DMS 273 (cell line): ENCODE data around the gene CRHR2.
"Not testable (repeated sequence)": the region's sequence is repeated elsewhere in the genome, so short reads cannot be mapped to it uniquely, and the experiment has no call there.

Source experiments
- DNase-seq: peaks from one replicate; lab custom pipeline; 2025; ENCODE audit not compliant: unreplicated experiment; lab: John Stamatoyannopoulos, UW

The CRHR2 gene

GRCh38 chr7:30656006-30656957 is 26.0 kb downstream of the CRHR2 start:
- DNase-seq = peak; percentile 57

GRCh38 chr7:30655096-30655970 is 26.9 kb downstream of the CRHR2 start:
- DNase-seq = no peak

- DNase-seq = no peak
Observed at GRCh38 chr7:30654296-30655090, 27.8 kb downstream of the CRHR2 start.

- no peak for DNase-seq
Observed at GRCh38 chr7:30652698-30653641, 29.3 kb downstream of the CRHR2 start.

- DNase-seq = no peak
Observed at GRCh38 chr7:30652132-30652531, 30.1 kb downstream of the CRHR2 start.

GRCh38 chr7:30650421-30650808 is 31.8 kb downstream of the CRHR2 start:
- peak; percentile 70 for DNase-seq

- peak; percentile 68 for DNase-seq
Observed at GRCh38 chr7:30649717-30650420, 32.4 kb downstream of the CRHR2 start.

DNA sequence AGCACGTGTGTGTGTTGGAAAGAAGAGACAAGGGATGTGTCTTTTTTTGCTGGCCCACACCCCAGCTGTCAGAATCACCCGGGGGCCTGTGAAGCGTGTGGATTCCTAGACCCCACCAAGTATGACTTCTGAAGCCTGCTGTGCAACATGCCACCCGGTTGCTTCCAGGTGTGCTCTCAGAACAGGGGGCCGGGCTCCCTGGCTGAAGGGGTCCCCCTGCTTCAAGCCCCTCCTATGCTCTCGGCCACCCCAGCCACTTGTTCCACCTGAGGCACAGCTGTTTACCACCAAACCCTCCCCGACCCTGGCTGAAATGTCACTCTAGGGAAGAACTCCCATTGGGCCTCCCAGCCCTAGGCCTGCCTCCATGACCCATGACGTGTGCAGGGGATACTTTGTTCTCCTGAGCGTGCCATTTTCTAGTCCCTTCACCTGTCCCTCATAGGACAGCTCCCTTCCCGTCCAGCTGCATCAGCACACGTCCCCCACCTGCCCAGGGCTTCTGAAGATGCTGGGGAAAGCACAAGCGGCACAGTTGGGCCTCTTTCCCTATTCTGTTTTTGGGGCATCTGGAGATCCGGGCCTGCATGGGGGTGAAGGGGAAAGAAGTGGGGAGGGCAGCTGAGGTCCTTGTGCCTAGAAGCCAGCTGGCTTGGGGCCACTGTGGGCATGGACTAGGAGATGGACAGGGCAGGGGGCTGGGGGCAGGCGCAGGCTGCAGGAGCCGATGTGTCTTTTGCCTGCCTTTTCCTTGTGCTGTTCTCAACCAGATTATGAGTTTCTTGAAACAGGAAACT is 33.3 kb downstream of the CRHR2 start:
- no peak for DNase-seq

DNA sequence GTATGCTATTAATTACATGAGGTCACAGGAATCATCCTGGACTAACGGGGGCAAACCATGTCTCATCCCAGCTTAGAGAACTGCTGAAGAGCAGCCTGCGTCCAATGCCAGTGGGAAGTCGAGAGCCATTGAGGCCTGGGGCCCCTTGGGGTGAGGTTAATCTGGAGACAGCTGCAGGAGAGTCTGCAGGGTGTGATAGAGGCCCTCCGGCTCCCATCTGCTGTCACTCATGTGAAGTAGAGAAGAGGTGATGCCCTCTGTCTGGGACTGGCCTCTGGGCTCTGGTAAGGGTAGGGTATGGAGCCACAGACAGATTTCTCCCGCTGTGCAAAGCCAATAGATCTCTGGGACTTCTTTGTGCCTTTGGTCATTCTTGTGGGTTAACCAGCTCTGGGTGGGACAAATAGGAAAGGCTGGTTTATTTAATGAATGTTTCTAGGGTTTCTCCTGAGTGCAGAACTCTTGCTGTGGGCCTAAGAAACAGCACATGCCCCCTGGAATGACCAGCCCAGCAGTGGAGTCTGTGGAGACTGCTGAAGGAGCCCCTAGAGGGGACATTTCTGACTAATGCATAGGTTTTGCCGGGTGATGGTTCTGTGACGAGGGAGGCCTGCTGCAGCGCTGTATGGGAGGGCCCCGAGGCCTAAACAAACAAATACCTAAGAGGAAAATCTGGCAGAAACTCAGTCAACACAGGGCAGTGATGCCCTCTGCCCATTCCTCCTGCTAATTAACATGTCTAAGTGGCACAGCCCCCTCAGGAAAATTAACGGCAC is 34.5 kb downstream of the CRHR2 start:
- DNase-seq = peak; percentile 58

- peak; percentile 41 for DNase-seq
Observed at GRCh38 chr7:30646154-30646553, 36.1 kb downstream of the CRHR2 start.

- DNase-seq = no peak
Observed at GRCh38 chr7:30645661-30646060, 36.6 kb downstream of the CRHR2 start.

- DNase-seq = no peak
Observed at GRCh38 chr7:30644286-30644955, 37.8 kb downstream of the CRHR2 start.

DNA sequence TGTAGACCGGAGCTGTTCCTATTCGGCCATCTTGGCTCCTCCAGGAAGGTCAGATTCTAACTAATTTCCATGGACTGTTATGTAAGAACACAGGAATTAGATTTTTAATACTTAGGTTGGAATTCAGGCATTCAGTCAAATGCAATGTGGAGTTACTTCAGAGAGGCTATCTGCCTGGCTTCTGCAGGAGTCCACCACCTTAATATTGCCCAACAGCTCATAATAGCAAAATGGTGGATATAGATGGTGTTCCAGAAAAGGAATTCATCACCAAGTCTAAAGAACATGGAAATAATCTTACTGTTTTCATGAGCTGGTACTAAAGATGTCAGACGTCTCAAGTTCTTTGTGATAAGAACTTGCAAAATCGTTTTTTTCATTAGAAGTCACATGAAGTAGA is 39.5 kb downstream of the CRHR2 start:
- DNase-seq = no peak

- DNase-seq = not testable (repeated sequence)
Observed at GRCh38 chr7:30642322-30642721, 39.9 kb downstream of the CRHR2 start.

DNA sequence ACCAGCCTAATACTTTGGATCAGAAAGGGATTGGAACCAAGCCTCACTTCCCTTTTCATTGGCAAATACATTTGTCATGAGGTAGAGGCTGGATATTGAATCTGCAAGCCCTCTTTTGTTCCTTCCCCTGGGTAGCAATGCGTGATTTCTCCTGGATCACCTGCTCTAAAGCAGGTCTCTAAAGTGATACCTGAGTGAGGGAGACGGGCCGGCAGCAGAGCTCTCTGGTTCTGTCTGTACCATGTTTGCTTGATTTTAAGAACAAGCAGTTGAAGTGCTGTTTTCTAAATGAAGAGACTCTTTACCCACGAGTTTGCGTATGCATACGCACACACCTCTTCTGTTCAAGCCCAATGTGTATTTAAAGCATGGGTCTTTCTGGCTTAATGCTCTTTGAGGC is 46.5 kb downstream of the CRHR2 start:
- no peak for DNase-seq

DNA sequence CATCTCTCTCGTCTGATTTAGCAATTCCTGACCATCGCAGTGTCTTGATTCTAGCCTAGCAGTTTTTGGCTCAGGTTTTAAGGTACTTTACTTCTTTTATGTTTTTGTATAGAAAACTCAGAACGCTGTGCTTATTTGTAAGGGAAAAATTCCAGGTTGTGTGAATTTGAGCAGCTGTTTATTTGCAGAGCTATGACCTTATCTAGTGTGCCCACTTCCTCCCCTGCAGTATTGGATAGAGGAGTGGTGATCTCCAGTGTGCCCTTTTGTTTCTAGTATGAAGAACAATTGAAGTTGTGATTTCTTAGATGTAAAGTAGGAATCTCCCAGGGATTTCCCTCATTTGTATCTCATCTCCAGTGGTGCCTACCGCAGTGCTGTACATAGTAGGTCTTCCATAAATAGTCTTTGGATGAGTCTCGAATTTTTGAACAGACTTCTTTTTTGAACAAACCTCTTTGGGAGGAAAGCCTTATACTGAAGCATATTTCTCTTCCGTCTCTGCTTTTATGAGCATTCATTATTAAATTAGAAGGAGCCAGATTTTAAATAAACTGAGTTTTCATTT is 47.5 kb downstream of the CRHR2 start:
- DNase-seq = no peak

DNA sequence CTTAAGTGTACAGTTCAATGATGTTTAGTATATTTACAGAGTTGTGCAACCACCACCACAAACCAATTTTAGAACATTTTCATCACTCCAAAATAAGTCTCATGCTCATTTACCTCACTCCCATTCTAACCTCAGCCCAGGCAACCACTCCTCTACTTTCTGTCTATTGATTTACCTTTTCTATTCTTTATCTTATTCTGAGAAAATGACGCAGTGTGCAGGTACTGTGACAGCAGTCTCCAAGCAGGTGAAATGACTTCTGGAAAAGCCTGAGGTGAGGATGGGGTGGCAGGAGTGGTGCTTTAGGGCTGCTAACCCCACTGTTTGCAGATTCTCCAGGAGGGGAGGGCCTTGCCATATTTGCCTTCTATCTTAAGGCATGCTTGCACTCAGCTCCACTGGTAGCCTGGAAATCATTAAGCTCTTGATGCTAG is 48.0 kb downstream of the CRHR2 start:
- DNase-seq = no peak
